Measurements from ENCODE around the gene VPS54.
A peak's percentile ranks its signal among the peaks of the same experiment; 100 is the strongest.

Gene VPS54

GRCh38 chr2:64021578-64021977 lies 2.4 kb upstream of the VPS54 start:
- no peak overlapping the region for H3K4me3 ChIP-seq (ENCODE audit: low read depth, low read length)
- TF ChIP-seq, protein P1, sequence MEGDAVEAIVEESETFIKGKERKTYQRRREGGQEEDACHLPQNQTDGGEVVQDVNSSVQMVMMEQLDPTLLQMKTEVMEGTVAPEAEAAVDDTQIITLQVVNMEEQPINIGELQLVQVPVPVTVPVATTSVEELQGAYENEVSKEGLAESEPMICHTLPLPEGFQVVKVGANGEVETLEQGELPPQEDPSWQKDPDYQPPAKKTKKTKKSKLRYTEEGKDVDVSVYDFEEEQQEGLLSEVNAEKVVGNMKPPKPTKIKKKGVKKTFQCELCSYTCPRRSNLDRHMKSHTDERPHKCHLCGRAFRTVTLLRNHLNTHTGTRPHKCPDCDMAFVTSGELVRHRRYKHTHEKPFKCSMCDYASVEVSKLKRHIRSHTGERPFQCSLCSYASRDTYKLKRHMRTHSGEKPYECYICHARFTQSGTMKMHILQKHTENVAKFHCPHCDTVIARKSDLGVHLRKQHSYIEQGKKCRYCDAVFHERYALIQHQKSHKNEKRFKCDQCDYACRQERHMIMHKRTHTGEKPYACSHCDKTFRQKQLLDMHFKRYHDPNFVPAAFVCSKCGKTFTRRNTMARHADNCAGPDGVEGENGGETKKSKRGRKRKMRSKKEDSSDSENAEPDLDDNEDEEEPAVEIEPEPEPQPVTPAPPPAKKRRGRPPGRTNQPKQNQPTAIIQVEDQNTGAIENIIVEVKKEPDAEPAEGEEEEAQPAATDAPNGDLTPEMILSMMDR (IDR thresholded peaks at IDR 0.05; ENCODE audit: low read depth, low read length, missing control alignments) = no peak
- DNase-seq (ENCODE audit: low read depth) = no peak

DNA sequence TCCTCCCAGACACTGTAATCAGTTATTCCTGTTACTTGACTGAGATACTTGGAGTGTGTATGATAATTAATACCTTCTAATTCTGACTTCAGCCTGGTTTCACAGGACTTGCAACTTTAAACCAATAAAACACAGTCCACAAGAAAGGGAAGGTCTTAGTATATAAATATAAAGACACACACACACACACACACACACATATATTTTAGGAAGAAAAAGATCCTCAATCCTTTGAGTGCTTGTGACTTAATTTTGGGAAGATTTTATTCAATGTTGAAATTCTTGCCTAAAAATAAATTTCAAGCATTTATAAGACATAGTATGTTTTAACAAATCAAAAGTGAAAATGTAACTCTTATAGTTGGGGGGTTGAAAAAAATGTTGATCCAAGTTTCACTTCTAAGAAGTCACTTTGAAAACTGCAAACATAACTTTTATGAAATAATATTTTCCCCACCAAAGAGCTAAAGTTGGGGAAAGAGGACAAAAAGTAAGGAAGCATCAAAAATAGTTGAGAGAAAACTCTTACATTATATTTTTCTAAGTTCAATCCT lies 824 bp upstream of the VPS54 start:
- H3K4me3 ChIP-seq (ENCODE audit: low read depth, low read length) = peak overlapping the region; percentile 88; the same call in 1 of the 2 replicates

DNA sequence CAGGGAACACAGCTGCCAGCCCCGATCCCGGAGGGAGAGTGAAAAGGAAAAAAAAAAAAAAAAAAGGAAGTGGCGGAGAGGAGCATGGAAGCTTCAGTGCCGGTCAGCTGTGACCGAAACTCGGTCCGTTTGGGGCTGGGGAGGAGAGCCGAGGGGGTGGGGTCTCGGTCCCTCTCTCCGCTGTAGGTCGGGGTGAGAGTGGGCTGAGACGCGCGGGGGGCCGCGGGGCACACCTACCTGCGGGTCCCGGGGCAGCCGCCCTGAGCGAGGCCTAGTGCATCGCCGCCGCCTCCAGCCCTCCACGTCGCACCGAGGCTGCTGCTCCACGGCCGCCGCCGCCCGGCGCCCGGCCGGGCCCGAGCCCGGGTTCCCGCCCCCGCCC lies 536 bp downstream of the VPS54 start:
- DNase-seq (ENCODE audit: low read depth) = no peak
- TF ChIP-seq, protein P1 (IDR thresholded peaks at IDR 0.05; ENCODE audit: low read depth, low read length, missing control alignments) = no peak
- H3K4me3 ChIP-seq (ENCODE audit: low read depth, low read length) = peak overlapping the region; percentile 88

More for the DNA sequence above, 824 bp upstream of the VPS54 start:
- TF ChIP-seq, protein P1 (IDR thresholded peaks at IDR 0.05; ENCODE audit: low read depth, low read length, missing control alignments) = no peak
- no peak for DNase-seq (ENCODE audit: low read depth)

- DNase-seq (ENCODE audit: low read depth) = no peak
- TF ChIP-seq, protein P1 (IDR thresholded peaks at IDR 0.05; ENCODE audit: low read depth, low read length, missing control alignments) = no peak
- peak overlapping the region; percentile 88 for H3K4me3 ChIP-seq (ENCODE audit: low read depth, low read length)
Observed at GRCh38 chr2:64017811-64018700, 1.2 kb downstream of the VPS54 start.

GRCh38 chr2:64015898-64016297 lies 3.3 kb downstream of the VPS54 start:
- no peak overlapping the region for H3K4me3 ChIP-seq (ENCODE audit: low read depth, low read length)
- TF ChIP-seq, protein P1 (IDR thresholded peaks at IDR 0.05; ENCODE audit: low read depth, low read length, missing control alignments) = no peak
- DNase-seq (ENCODE audit: low read depth) = no peak

DNA sequence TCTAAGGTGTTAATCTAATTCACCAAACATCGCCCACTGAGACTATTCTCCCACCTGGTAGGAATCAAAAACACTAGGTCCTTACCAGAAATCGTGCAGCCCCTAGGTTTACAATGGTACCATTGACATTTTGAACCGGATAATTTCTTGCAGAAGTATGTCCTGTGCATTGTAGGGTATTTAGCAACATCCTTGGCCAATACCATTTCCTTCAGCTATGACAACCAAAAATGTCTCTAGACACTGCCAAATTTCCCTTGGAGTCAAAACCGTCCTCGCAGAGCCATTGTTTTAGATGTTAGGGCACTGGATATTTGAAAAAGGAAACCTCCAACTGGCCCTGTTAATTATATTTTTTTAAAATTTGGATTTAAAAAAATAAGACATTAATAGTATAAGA lies 3.8 kb downstream of the VPS54 start:
- DNase-seq (ENCODE audit: low read depth) = no peak
- TF ChIP-seq, protein P1 (IDR thresholded peaks at IDR 0.05; ENCODE audit: low read depth, low read length, missing control alignments) = no peak
- H3K4me3 ChIP-seq (ENCODE audit: low read depth, low read length) = no peak overlapping the region
